ENCODE measurements around the gene NFIX. TPM values are rescaled to one million over a fixed set of nuclear protein-coding genes. Genes with fewer than 3 reads are reported as not detected.

The NFIX gene
- total and polyA plus RNA-seq, 12 donors, result 16.8 to 162 (median 138) TPM

- Histone ChIP-seq H3K27ac (peak overlapping the region; percentile 80 to 99 (median 97)), H3K4me1 (peaks cover 80 to 100% (median 100%) of the 10 kb centered on the region in 9 donors), H3K9me3 (no peaks in the 10 kb centered on the region), H3K4me3 (peak overlapping the region in 5 of 10 donors; percentile 2 to 30 (median 22)), H3K27me3 (peaks cover 0 to 6% (median 0%) of the 10 kb centered on the region in 7 donors), H3K36me3 (no peaks in the 10 kb centered on the region)
- ATAC-seq, result peak; percentile 1 to 31 (median 8)
- DNase-seq, result no peak
- intact Hi-C loops (cut with DNase I), result loop anchor here in 2 of 10 donors (5.0 to 10.0 kb wide), 2 partner anchors 32 to 60 kb away; partner anchors contain the start of gene NFIX (in 1 of the 2)
- TF ChIP-seq CTCF (IDR thresholded peaks at IDR 0.05), result no peak
- whole genome bisulfite sequencing, 2 donors, result 23 to 29% methylated on average over 11 of the region's 11 CpGs
Measured at GRCh38 chr19:13054626-13055212, 59.4 kb downstream of the NFIX start.

GRCh38 chr19:13055213-13056051, 60.2 kb downstream of the NFIX start:
- DNase-seq (peak; percentile 78 to 80), ATAC-seq (peak; percentile 40 to 67 (median 60))
- Histone ChIP-seq H3K9me3 (no peaks in the 10 kb centered on the region), H3K36me3 (no peaks in the 10 kb centered on the region), H3K27ac (peak overlapping the region; percentile 80 to 99 (median 97)), H3K4me3 (peak overlapping the region in 7 of 10 donors; percentile 2 to 30 (median 26)), H3K4me1 (peaks cover 81 to 100% (median 100%) of the 10 kb centered on the region in 9 donors), H3K27me3 (peaks cover 0 to 6% (median 0%) of the 10 kb centered on the region in 7 donors)
- intact Hi-C loops (cut with DNase I), result loop anchor here in 2 of 10 donors (5.0 to 10.0 kb wide), 2 partner anchors 33 to 61 kb away; partner anchors contain the start of gene NFIX (in 1 of the 2)
- 18 to 20% methylated on average over 28 to 29 of the region's 29 CpGs for WGBS, 2 donors
- TF ChIP-seq CTCF (IDR thresholded peaks at IDR 0.05), result peak in 4 of 9 donors; percentile 9 to 30 (median 26)

DNA sequence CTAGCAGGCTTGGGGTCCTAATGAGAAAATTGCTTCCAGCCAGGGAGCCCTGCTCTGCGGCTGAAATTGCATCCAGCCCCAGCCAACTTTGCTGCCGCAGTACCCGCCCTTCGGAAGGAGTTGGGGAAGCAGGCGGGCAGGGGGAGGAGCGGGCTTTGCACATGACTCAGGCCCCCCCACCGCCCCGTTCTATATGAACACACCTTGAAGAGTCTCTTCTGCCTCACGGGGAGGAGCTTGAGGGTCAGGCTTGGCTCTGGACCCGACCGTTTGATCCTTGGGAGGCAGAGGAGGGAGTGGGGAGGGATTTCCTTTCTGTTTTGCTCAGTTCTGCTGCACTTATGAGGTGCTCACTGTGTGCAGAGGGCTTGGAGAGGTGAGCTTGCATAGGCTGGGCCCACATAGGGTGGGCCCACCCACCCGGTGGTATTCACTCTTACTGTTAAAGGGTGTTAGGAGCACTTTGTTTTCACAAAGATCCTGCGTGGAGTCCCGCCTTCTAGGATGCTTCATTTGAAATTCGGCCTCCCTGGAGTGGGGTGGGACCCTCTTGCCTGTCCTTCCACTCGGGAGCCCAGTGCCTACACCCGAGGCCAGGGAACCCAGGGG, 60.9 kb downstream of the NFIX start:
- peak overlapping the region in 6 of 10 donors; percentile 3 to 30 (median 26) for H3K4me3 ChIP-seq
- H3K27ac ChIP-seq, result peak overlapping the region; percentile 80 to 99 (median 97)
- no peak for TF ChIP-seq CTCF (IDR thresholded peaks at IDR 0.05)
- no peaks in the 10 kb centered on the region for H3K9me3 ChIP-seq
- ATAC-seq, result peak in 4 of 8 donors; percentile 6 to 12 (median 8)
- peaks cover 83 to 100% (median 100%) of the 10 kb centered on the region in 9 donors for H3K4me1 ChIP-seq
- DNase-seq, result peak; percentile 57 to 70
- 43 to 48% methylated on average over 17 of the region's 17 CpGs for WGBS, 2 donors
- peaks cover 0 to 6% (median 0%) of the 10 kb centered on the region in 7 donors for H3K27me3 ChIP-seq
- intact Hi-C loops (cut with DNase I), result loop anchor here in 2 of 10 donors (5.0 to 10.0 kb wide), 2 partner anchors 34 to 61 kb away; partner anchors contain the start of gene NFIX (in 1 of the 2)
- H3K36me3 ChIP-seq, result no peaks in the 10 kb centered on the region

Measured in heart right ventricle (tissue), 16 donors.